ENCODE measurements around the gene DNAH17. TPM values are rescaled to one million over a fixed set of nuclear protein-coding genes. Genes with fewer than 3 reads are reported as not detected.

Gene DNAH17
- total RNA-seq, 2 donors from 2014 or later = not detected

DNA sequence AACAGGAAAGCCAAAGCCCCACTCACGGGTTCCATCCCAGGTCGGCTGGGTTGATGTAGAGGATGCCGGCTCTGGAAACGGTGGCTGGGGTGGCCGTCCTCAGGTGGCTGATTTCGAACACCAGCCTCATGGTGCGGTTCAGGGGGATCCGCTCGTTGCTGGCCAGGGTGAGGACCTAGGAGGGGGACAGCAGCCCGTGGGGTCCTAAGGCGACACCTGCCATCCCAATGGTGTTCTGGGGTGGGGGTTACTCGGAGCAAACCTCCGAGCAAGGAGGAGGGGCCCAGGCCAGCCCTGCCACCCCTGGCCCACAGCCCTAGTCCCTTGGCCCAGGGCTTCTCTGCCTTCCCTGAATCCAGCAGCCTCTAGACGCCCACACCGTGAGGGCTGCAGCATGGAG lies 86.5 kb downstream of the DNAH17 start:
- WGBS, 2 donors = 75 to 82% methylated on average over 8 to 15 of the region's 15 CpGs
- H3K27ac ChIP-seq = no peak overlapping the region
- H3K4me1 ChIP-seq = no peaks in the 10 kb centered on the region
- H3K9me3 ChIP-seq = no peaks in the 10 kb centered on the region
- no peaks in the 10 kb centered on the region for H3K36me3 ChIP-seq (replicated peaks in 1 of 2; ENCODE audit: insufficient read depth in 1 of 2, low read depth in 2 of 2)
- intact Hi-C loops (cut with DNase I) = loop anchor here (10.0 kb wide), 1 partner anchor 204 kb away; no protein-coding TSS in a partner anchor
- ATAC-seq = no peak
- H3K4me3 ChIP-seq = no peak overlapping the region
- TF ChIP-seq, protein P1, sequence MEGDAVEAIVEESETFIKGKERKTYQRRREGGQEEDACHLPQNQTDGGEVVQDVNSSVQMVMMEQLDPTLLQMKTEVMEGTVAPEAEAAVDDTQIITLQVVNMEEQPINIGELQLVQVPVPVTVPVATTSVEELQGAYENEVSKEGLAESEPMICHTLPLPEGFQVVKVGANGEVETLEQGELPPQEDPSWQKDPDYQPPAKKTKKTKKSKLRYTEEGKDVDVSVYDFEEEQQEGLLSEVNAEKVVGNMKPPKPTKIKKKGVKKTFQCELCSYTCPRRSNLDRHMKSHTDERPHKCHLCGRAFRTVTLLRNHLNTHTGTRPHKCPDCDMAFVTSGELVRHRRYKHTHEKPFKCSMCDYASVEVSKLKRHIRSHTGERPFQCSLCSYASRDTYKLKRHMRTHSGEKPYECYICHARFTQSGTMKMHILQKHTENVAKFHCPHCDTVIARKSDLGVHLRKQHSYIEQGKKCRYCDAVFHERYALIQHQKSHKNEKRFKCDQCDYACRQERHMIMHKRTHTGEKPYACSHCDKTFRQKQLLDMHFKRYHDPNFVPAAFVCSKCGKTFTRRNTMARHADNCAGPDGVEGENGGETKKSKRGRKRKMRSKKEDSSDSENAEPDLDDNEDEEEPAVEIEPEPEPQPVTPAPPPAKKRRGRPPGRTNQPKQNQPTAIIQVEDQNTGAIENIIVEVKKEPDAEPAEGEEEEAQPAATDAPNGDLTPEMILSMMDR (IDR thresholded peaks at IDR 0.05) = no peak
- no peak for TF ChIP-seq POLR2A (IDR thresholded peaks at IDR 0.05)
- no peaks in the 10 kb centered on the region for H3K27me3 ChIP-seq
- no peak for DNase-seq

DNA sequence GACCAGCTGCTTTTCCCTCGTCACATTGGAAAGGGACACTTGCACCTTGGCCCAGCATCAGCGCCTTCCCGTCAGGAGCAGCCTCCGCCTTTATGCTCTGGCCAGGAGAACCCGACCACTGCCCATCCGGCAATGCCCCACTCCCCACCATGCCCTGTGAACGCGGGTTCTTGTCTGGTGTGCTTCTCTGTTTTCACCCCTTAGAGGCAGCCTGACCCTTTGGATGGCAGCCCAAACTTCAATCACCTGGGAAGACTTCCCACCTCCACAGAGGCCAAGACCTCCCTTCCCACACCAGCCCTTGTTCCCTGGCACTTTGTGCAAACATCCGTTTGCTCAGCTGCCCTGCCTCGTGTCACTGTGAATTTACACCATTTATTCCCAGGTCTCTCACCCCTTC lies 87.0 kb downstream of the DNAH17 start:
- Histone ChIP-seq H3K4me3 (no peak overlapping the region), H3K27ac (no peak overlapping the region), H3K27me3 (no peaks in the 10 kb centered on the region), H3K9me3 (no peaks in the 10 kb centered on the region), H3K4me1 (no peaks in the 10 kb centered on the region), H3K36me3 (replicated peaks in 1 of 2; ENCODE audit: insufficient read depth in 1 of 2, low read depth in 2 of 2) (no peaks in the 10 kb centered on the region)
- no peak for TF ChIP-seq POLR2A (IDR thresholded peaks at IDR 0.05)
- TF ChIP-seq, protein P1 (IDR thresholded peaks at IDR 0.05) = no peak
- ATAC-seq (no peak), DNase-seq (no peak)
- intact Hi-C loops (cut with DNase I) = loop anchor here (10.0 kb wide), 1 partner anchor 205 kb away; no protein-coding TSS in a partner anchor
- WGBS, 2 donors = 54 to 59% methylated on average over 10 of the region's 10 CpGs

DNA sequence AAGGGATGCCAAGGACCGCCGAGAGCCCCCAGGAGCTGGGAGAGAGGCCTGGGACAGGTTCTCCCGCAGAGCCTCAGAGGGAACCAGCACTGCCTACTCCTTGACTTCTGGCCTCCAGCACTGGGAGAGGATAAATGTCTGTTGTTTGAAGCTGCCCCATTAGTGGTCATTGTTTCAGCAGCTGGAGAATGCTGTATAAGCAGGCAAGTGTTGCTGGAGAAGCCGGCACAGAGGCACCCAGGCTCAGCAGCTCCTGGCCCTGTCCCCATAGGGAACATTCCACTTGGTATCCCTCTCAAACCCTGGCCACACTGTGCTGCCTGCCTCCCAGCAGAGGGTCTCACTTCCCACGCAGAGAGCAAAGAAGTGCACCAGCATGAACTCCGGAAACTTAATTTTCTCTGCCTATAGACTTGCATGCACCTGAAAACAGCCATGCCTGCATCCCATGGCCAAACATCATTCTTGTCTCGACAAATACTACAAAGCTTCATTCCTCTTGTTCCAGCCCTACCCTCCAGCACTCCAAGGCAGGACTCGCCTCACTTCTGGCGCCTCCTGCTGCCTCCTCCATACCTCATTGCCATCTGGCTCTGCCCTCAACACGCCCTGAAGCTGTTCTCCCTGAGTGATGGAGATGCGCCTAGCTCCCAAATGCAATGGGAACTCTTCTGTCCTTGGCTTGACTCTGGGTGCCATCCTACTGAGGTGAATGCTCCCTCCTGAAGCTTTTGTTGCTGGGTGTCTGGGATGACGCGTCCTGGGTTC lies 88.1 kb downstream of the DNAH17 start:
- Histone ChIP-seq H3K27ac (no peak overlapping the region), H3K9me3 (no peaks in the 10 kb centered on the region), H3K36me3 (replicated peaks in 1 of 2; ENCODE audit: insufficient read depth in 1 of 2, low read depth in 2 of 2) (no peaks in the 10 kb centered on the region), H3K4me3 (no peak overlapping the region), H3K4me1 (no peaks in the 10 kb centered on the region), H3K27me3 (no peaks in the 10 kb centered on the region)
- WGBS, 2 donors = 80 to 82% methylated on average over 13 of the region's 13 CpGs
- ATAC-seq = no peak
- TF ChIP-seq, protein P1 (IDR thresholded peaks at IDR 0.05) = no peak
- no peak for TF ChIP-seq POLR2A (IDR thresholded peaks at IDR 0.05)
- intact Hi-C loops (cut with DNase I) = no loop called here
- DNase-seq = no peak

DNA sequence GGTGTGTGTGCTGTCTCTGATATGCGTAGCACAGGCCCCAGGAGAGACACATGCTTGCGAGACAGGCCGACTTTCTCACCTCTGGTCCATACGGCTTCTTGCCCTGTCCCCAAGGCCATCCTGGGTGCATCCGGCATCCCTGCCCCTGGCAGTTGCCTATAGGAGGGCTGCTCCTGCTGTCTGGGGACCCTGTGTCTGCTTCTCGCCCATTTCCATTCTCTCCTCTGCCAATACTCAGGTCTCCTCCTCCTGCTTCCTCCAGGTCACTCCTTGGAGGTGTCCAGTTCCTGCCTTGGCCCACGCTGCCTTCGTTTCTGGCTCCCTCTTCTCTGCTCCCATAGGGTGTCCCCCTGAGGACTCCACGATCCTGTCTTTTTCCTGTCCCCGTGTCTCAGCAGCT lies 89.0 kb downstream of the DNAH17 start:
- no peak overlapping the region for H3K4me3 ChIP-seq
- intact Hi-C loops (cut with DNase I) = no loop called here
- no peaks in the 10 kb centered on the region for H3K9me3 ChIP-seq
- no peaks in the 10 kb centered on the region for H3K36me3 ChIP-seq (replicated peaks in 1 of 2; ENCODE audit: insufficient read depth in 1 of 2, low read depth in 2 of 2)
- DNase-seq (no peak), ATAC-seq (no peak)
- H3K27ac ChIP-seq = no peak overlapping the region
- 62 to 70% methylated on average over 10 of the region's 10 CpGs for WGBS, 2 donors
- no peaks in the 10 kb centered on the region for H3K4me1 ChIP-seq
- no peaks in the 10 kb centered on the region for H3K27me3 ChIP-seq
- TF ChIP-seq, protein P1 (IDR thresholded peaks at IDR 0.05) = no peak
- TF ChIP-seq POLR2A (IDR thresholded peaks at IDR 0.05) = no peak
